ENCODE results near the gene C3orf22. TPM values are rescaled to one million over a fixed set of nuclear protein-coding genes. Genes with fewer than 3 reads are reported as not detected.

Gene C3orf22
- total RNA-seq, 3 donors from 2014 or later (not counting 1 experiment from before 2014, with no cell fraction given): not detected

- no peaks in the 10 kb centered on the region for H3K4me1 ChIP-seq (ENCODE audit: control insufficient read depth, insufficient read depth, low read length)
- H3K36me3 Mint-ChIP-seq: no peaks in the 10 kb centered on the region
- no peak for ATAC-seq
- H3K27me3 ChIP-seq (ENCODE audit: control insufficient read depth, insufficient read depth, low read length): no peaks in the 10 kb centered on the region
- no peak overlapping the region for H3K4me3 ChIP-seq (ENCODE audit: low read length)
- H3K4me3 Mint-ChIP-seq: no peak overlapping the region
- H3K27ac Mint-ChIP-seq: peak overlapping the region in 1 of 2 donors; percentile 15
- H3K27me3 Mint-ChIP-seq (ENCODE audit: low read depth in 2 of 2): peaks cover 12 to 16% of the 10 kb centered on the region in 2 donors
- no peak for DNase-seq
- 57% methylated on average over 4 of the region's 5 CpGs for WGBS (ENCODE audit: insufficient coverage)
- peaks cover 9 to 21% of the 10 kb centered on the region in 2 donors for H3K4me1 Mint-ChIP-seq
- intact Hi-C loops (cut with micrococcal nuclease): no loop called here
- no peaks in the 10 kb centered on the region for H3K9me3 ChIP-seq (ENCODE audit: control insufficient read depth, insufficient read depth, low read length)
- H3K9me3 Mint-ChIP-seq: no peaks in the 10 kb centered on the region
- no peak overlapping the region for H3K27ac ChIP-seq (ENCODE audit: low read length)
- TF ChIP-seq, protein P1, sequence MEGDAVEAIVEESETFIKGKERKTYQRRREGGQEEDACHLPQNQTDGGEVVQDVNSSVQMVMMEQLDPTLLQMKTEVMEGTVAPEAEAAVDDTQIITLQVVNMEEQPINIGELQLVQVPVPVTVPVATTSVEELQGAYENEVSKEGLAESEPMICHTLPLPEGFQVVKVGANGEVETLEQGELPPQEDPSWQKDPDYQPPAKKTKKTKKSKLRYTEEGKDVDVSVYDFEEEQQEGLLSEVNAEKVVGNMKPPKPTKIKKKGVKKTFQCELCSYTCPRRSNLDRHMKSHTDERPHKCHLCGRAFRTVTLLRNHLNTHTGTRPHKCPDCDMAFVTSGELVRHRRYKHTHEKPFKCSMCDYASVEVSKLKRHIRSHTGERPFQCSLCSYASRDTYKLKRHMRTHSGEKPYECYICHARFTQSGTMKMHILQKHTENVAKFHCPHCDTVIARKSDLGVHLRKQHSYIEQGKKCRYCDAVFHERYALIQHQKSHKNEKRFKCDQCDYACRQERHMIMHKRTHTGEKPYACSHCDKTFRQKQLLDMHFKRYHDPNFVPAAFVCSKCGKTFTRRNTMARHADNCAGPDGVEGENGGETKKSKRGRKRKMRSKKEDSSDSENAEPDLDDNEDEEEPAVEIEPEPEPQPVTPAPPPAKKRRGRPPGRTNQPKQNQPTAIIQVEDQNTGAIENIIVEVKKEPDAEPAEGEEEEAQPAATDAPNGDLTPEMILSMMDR (IDR thresholded peaks at IDR 0.05): no peak
- no peaks in the 10 kb centered on the region for H3K36me3 ChIP-seq (ENCODE audit: control insufficient read depth, insufficient read depth, low read length)
Measured at GRCh38 chr3:126538966-126539365, 19.8 kb downstream of the C3orf22 start.

DNA sequence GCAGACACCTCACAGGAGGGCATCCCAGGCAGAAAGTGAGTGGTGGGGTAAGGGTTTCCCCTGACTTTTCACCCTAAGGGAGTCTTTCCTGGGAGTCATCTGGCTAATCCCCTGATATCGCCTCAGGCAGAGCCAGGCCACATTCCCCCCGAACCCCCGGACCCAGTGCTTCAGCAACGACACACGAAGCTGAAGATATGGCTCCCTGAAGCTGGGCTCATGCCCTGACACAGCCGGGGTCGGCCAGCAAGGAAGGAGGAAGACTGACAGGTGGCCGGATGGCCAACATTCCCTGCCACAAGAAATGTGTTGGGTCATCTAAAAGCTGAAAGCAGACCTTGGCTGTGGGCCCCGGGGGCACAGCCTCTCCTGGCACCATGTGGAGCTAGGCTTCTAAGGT is 20.4 kb downstream of the C3orf22 start:
- Mint-ChIP-seq H3K9me3 (no peaks in the 10 kb centered on the region), H3K4me1 (peaks cover 9 to 21% of the 10 kb centered on the region in 2 donors), H3K36me3 (no peaks in the 10 kb centered on the region), H3K27ac (no peak overlapping the region), H3K4me3 (no peak overlapping the region), H3K27me3 (ENCODE audit: low read depth in 2 of 2) (peaks cover 14 to 23% of the 10 kb centered on the region in 2 donors)
- H3K4me1 ChIP-seq (ENCODE audit: control insufficient read depth, insufficient read depth, low read length): no peaks in the 10 kb centered on the region
- H3K9me3 ChIP-seq (ENCODE audit: control insufficient read depth, insufficient read depth, low read length): no peaks in the 10 kb centered on the region
- no peaks in the 10 kb centered on the region for H3K36me3 ChIP-seq (ENCODE audit: control insufficient read depth, insufficient read depth, low read length)
- intact Hi-C loops (cut with micrococcal nuclease): no loop called here
- no peak for DNase-seq
- WGBS (ENCODE audit: insufficient coverage): 91% methylated on average over 9 of the region's 9 CpGs
- TF ChIP-seq, protein P1 (IDR thresholded peaks at IDR 0.05): no peak
- ATAC-seq: no peak
- H3K27ac ChIP-seq (ENCODE audit: low read length): no peak overlapping the region
- no peaks in the 10 kb centered on the region for H3K27me3 ChIP-seq (ENCODE audit: control insufficient read depth, insufficient read depth, low read length)
- no peak overlapping the region for H3K4me3 ChIP-seq (ENCODE audit: low read length)

GRCh38 chr3:126537730-126538281 is 20.9 kb downstream of the C3orf22 start:
- DNase-seq (no peak), ATAC-seq (no peak)
- intact Hi-C loops (cut with micrococcal nuclease): no loop called here
- H3K4me3 Mint-ChIP-seq: no peak overlapping the region
- H3K27me3 Mint-ChIP-seq (ENCODE audit: low read depth in 2 of 2): peaks cover 14 to 27% of the 10 kb centered on the region in 2 donors
- H3K4me1 Mint-ChIP-seq: peaks cover 9 to 21% of the 10 kb centered on the region in 2 donors
- H3K27ac Mint-ChIP-seq: no peak overlapping the region
- Histone ChIP-seq H3K9me3 (ENCODE audit: control insufficient read depth, insufficient read depth, low read length) (no peaks in the 10 kb centered on the region), H3K27me3 (ENCODE audit: control insufficient read depth, insufficient read depth, low read length) (no peaks in the 10 kb centered on the region), H3K36me3 (ENCODE audit: control insufficient read depth, insufficient read depth, low read length) (no peaks in the 10 kb centered on the region), H3K4me1 (ENCODE audit: control insufficient read depth, insufficient read depth, low read length) (no peaks in the 10 kb centered on the region), H3K4me3 (ENCODE audit: low read length) (no peak overlapping the region), H3K27ac (ENCODE audit: low read length) (no peak overlapping the region)
- no peaks in the 10 kb centered on the region for H3K9me3 Mint-ChIP-seq
- no peaks in the 10 kb centered on the region for H3K36me3 Mint-ChIP-seq
- TF ChIP-seq, protein P1 (IDR thresholded peaks at IDR 0.05): no peak
- 93% methylated on average over 10 of the region's 10 CpGs for WGBS (ENCODE audit: insufficient coverage)
